GM10248 (cell line): ENCODE data around the gene SLX9.

Source experiments
- CTCF ChIA-PET: fragments of 300-600 bp; sonication (Branson Sonifier 250); formaldehyde crosslinking; extraction: SDS; loops from one replicate; lab custom pipeline; 2021; ENCODE audit warnings: antibody characterized with exemption; lab: Yijun Ruan, JAX
- POLR2A ChIA-PET: fragments of 350-650 bp; sonication (Branson Sonifier 250); formaldehyde crosslinking; extraction: SDS; loops from one replicate; lab custom pipeline; 2020; ENCODE audit warnings: antibody characterized with exemption; lab: Yijun Ruan, JAX
- DNase-seq: peaks from one replicate; pipeline ENCODE4 v3.0.0; 2012; ENCODE audit errors: extremely low spot score
- CTCF ChIP-seq: IDR thresholded peaks from 2 replicates; pipeline ENCODE4 v1.5.1; 2012; ENCODE audit warnings: mild to moderate bottlenecking, low read depth; ENCODE audit errors: extremely low read depth, missing control alignments, control extremely low read depth

The SLX9 gene

DNA sequence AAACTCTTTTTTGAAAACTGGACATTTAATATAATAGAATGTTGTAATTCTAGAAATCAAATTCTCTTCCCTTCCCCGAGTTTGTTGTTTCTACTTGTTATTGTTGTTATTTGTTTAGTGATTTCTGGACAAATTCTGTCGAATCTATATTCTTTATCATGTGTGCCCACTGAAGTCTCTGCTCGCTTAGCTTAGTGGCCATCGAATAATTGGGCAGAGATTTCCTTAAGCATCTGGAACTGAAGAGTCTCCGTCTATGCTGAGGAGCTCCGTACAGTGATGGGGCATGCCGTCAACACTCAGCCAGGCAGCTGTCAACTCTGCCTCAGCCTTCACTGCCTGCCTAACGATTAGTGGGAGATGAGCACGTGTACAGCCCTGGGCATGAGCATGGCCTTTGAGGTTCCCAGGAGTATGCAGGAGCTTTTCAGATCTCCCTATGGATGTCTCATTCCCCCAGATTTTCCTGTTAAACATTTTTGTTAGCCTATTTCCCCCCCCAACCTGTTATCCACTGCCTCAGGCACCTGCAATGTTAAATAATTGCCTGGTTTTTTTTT lies 66.8 kb downstream of the SLX9 start:
- DNase-seq = no peak
- CTCF ChIA-PET = interaction anchor here (2.0 kb wide), 1 partner anchor 121 kb away, joined by 7 read pairs; no protein-coding TSS in a partner anchor
- POLR2A ChIA-PET = no interaction called here

GRCh38 chr21:45009616-45010015 lies 69.8 kb downstream of the SLX9 start:
- ChIA-PET POLR2A (no interaction called here), CTCF (no interaction called here)
- no peak for DNase-seq
- TF ChIP-seq CTCF = no peak

More for the DNA sequence above, 66.8 kb downstream of the SLX9 start:
- TF ChIP-seq CTCF = no peak

DNA sequence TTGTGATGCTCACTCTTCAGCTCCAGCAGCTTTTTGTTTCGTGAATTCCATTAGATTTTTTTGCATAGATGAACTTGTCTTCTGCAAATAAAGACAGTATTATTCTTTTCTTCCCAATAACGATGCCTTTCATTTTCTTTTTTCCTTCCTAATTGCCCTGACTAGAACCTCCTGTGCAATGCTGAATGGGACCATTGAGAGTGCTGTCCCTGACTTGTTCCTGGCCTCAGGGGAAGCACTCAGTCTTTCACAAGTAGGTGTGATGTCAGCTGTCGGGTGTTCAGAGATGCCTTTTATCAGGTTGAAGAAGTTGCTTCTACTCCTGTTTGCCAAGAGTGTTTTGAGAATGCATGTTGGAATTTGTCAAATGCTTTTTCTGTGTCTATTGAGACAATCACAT lies 70.3 kb downstream of the SLX9 start:
- no peak for DNase-seq
- ChIA-PET POLR2A (no interaction called here), CTCF (interaction anchor here (0.6 kb wide), 1 partner anchor 129 kb away, joined by 3 read pairs; no protein-coding TSS in a partner anchor)
- TF ChIP-seq CTCF = no peak

GRCh38 chr21:45010860-45011259 lies 71.0 kb downstream of the SLX9 start:
- no peak for DNase-seq
- no peak for TF ChIP-seq CTCF
- CTCF ChIA-PET = interaction anchor here (0.6 kb wide), 1 partner anchor 128 kb away, joined by 3 read pairs; no protein-coding TSS in a partner anchor

DNA sequence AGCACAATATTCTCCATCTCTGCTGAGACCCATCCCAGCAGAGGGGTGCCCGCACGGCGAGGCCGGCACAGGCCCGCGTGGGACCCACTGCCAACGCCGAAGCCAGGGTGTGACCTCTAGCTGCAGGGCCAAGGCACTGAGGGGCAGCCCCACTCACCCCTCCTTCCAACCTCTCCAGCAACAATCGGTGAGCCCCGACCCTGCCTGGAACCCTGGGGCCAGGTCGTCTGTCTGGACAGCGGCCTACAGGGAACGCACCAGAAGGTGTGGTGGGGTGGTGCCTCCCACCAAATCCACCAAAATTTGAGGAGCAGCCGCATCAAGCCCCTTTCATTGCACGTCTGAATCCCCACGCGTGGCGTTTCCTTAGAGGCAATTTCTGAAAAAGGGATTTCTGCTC lies 71.6 kb downstream of the SLX9 start:
- no peak for DNase-seq
- ChIA-PET CTCF (interaction anchor here (1.3 kb wide), 1 partner anchor 126 kb away, joined by 4 read pairs; no protein-coding TSS in a partner anchor), POLR2A (no interaction called here)
- TF ChIP-seq CTCF = no peak

More at GRCh38 chr21:45010860-45011259, 71.0 kb downstream of the SLX9 start:
- POLR2A ChIA-PET = no interaction called here

GRCh38 chr21:45011911-45012661 lies 72.3 kb downstream of the SLX9 start:
- DNase-seq = no peak
- ChIA-PET CTCF (interaction anchor here (1.3 kb wide), 1 partner anchor 125 kb away, joined by 4 read pairs; no protein-coding TSS in a partner anchor), POLR2A (no interaction called here)
- TF ChIP-seq CTCF = no peak
